Measurements from ENCODE around the gene PAX8. TPM values are rescaled to one million over a fixed set of nuclear protein-coding genes. Genes with fewer than 3 reads are reported as not detected.

PAX8 gene
- total and polyA plus RNA-seq, 11 donors, result 0.44 to 2.3 (median 0.53) TPM; not detected in 4

- peak; percentile 80 to 89 (median 88) for ATAC-seq
- H3K27ac ChIP-seq, result peak overlapping the region; percentile 22 to 69 (median 50)
- H3K36me3 ChIP-seq, result no peaks in the 10 kb centered on the region
- no peak for TF ChIP-seq CTCF (IDR thresholded peaks at IDR 0.05)
- TF ChIP-seq POLR2A (IDR thresholded peaks at IDR 0.05), result no peak
- intact Hi-C loops (cut with DNase I), result no loop called here
- H3K4me1 ChIP-seq, result peaks cover 0 to 22% (median 9%) of the 10 kb centered on the region in 12 donors
- H3K27me3 ChIP-seq, result peaks cover 0 to 10% (median 4%) of the 10 kb centered on the region in 9 donors
- H3K4me3 ChIP-seq, result no peak overlapping the region
- WGBS, 4 donors, result 17 to 21% (median 19%) methylated on average over 3 of the region's 3 CpGs
- DNase-seq, result peak in 2 of 5 donors; percentile 65 to 66
- H3K9me3 ChIP-seq, result no peaks in the 10 kb centered on the region
Observed at GRCh38 chr2:113283704-113284284, 5.1 kb upstream of the PAX8 start.

DNA sequence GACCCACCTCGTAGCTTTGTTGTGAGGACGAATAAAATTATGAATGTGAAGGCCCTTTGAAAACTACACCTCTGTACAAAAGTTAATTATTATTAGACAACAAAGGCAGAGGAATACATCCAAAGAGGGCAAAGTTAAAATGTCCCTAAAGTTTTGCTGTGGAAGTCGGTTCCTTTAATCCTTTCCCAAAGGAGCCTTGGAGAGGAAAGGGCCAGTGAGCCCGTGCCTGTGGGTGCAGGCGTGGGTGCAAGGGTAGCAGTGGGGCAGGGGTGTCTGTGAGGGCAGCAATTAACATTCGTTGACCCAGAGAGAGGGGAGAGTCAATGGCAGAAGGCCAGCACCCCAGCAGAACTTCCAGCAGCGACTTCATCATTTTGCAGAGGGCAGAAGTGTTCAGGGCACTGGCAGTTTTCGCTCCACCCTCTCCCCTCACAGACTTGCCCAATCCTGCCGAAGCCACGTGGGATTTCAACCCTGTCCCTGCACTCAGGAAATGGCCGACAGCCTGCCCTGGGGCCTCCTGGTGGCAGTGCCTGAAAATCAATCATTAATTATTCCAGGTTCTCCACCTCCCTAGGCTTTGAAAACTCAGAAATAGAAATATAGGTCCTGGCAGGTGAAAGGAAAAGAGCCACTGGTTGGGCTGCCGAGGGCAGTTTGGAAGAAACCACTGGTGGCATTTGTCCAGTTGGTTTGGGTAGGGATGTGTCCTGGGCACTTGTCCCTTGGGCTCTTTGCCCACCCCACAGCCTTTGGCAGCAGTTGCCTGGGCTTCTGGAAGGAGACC is 4.2 kb upstream of the PAX8 start:
- Histone ChIP-seq H3K36me3 (no peaks in the 10 kb centered on the region), H3K27me3 (peaks cover 8 to 19% (median 13%) of the 10 kb centered on the region in 9 donors), H3K27ac (peak overlapping the region in 10 of 12 donors; percentile 43 to 69 (median 52)), H3K9me3 (no peaks in the 10 kb centered on the region), H3K4me3 (no peak overlapping the region), H3K4me1 (peaks cover 0 to 22% (median 9%) of the 10 kb centered on the region in 12 donors)
- peak; percentile 31 to 71 (median 56) for ATAC-seq
- TF ChIP-seq POLR2A (IDR thresholded peaks at IDR 0.05), result no peak
- TF ChIP-seq CTCF (IDR thresholded peaks at IDR 0.05), result peak in 6 of 12 donors; percentile 5 to 24 (median 16)
- WGBS, 4 donors, result 52 to 62% (median 60%) methylated on average over 11 to 12 of the region's 12 CpGs
- DNase-seq, result peak in 3 of 5 donors; percentile 47 to 50 (median 50)
- intact Hi-C loops (cut with DNase I), result no loop called here

DNA sequence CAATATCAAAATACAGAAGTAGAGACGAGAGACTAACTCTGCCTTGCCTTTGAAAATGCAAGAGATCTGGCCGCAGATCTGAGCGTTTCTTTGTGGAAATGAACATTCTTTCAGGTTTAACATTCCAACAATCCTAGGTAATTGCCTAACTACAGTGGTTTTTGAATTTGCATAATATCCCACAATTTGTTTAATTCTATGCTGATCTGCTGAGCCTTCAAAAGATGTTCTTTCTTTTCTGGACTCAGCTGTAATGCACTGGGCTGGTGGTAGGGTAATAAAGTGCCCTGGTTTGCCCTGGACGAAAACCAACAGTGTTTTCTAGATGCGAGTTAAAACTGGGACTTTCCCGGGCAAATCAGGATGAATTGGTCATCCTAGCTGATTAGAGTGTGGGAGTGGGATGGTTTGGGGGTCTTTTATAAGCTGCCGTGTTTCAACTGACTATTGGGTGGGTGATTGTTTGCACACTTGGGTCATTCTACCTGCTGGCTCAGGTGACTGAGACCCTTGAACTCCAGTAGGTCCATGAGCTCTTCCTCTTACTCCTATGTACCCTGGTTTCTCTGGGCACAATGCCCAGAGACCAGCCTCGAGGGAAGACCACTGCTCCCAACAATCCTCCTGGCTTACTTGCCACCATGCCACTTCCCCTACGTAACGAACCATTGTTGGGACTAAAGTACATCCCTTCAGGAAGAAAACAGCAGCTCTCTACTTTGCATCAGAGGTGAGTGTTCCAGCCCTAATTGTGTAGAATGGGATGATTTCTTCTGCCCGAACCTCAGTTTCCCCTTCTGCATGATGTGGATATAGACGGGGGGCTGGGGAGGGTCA is 3.4 kb upstream of the PAX8 start:
- DNase-seq (no peak), ATAC-seq (no peak)
- no peaks in the 10 kb centered on the region for H3K9me3 ChIP-seq
- TF ChIP-seq CTCF (IDR thresholded peaks at IDR 0.05) (no peak), POLR2A (IDR thresholded peaks at IDR 0.05) (no peak)
- intact Hi-C loops (cut with DNase I), result no loop called here
- WGBS, 4 donors, result 68 to 82% (median 75%) methylated on average over 12 of the region's 12 CpGs
- peaks cover 16 to 27% (median 21%) of the 10 kb centered on the region in 9 donors for H3K27me3 ChIP-seq
- no peaks in the 10 kb centered on the region for H3K36me3 ChIP-seq
- no peak overlapping the region for H3K27ac ChIP-seq
- peaks cover 0 to 30% (median 12%) of the 10 kb centered on the region in 12 donors for H3K4me1 ChIP-seq
- H3K4me3 ChIP-seq, result no peak overlapping the region

Data from heart left ventricle (tissue), 16 donors.